Measurements from ENCODE around the gene FAHD1.

The FAHD1 gene

GRCh38 chr16:1878256-1878655, 51.2 kb downstream of the FAHD1 start:
- DNase-seq (ENCODE audit: insufficient read length, low spot score): no peak
- no peak for TF ChIP-seq POLR2A (IDR thresholded peaks at IDR 0.05; ENCODE audit: low read depth, low read length)
- FAIRE-seq: no peak
